ENCODE measurements around the gene UNC5B.

UNC5B gene

DNA sequence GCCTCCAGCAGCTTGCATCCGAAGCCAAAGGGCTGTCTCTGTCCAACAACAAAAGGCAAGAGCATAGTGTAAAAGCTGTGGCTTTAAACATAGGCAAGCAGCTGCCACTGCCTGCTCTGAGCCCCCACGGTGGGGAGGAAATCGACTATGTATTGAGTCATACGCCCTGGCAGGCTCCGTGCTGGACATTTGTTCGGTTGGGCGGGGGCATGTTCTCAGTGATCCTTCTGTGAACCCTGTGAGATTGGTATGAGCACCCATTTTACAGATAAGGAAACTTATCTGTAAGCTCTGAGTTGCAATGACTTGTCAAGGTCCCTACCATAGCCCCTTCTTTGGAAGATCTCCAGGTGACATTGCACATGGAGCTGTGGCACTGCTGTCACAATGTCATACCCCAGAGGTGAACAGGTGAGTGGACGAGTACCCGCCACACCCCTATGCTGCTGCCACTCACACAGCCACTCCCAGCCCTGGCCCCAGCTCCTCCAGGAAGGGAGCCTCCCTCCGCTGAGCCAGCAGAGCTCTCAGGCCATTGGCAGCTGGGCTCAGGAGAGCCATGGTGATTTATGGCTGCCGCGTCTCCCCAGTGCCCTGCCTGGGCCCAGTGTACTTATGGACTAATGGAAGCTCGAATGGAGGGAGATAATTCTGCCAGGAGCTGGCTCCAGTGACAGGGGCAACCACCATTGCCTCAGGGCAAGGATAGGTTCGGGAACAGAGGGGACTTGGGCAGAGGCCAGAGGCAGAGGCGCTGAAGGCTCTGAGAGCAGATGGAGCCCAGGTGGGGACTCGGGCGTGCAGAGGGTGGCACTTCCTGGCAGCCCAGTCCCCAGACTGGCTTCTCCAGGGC is 43.7 kb downstream of the UNC5B start:
- Histone ChIP-seq H3K27me3 (ENCODE audit: insufficient read depth, poor library complexity, severe bottlenecking) (no peaks in the 10 kb centered on the region), H3K9me3 (ENCODE audit: severe bottlenecking) (no peaks in the 10 kb centered on the region), H3K4me3 (ENCODE audit: severe bottlenecking) (no peak overlapping the region), H3K4me1 (ENCODE audit: insufficient read depth, poor library complexity, severe bottlenecking) (peaks cover 35% of the 10 kb centered on the region), H3K27ac (ENCODE audit: poor library complexity, severe bottlenecking) (peak overlapping the region; percentile 37), H3K36me3 (ENCODE audit: low read depth) (no peaks in the 10 kb centered on the region)
- DNase-seq (ENCODE audit: low spot score) = peak; percentile 83
- ATAC-seq (ENCODE audit: low read depth) = peak; percentile 81
- TF ChIP-seq CTCF (IDR thresholded peaks at IDR 0.05; ENCODE audit: poor library complexity, severe bottlenecking) = no peak

- no peak overlapping the region for H3K4me3 ChIP-seq (ENCODE audit: severe bottlenecking)
- no peak for TF ChIP-seq CTCF (IDR thresholded peaks at IDR 0.05; ENCODE audit: poor library complexity, severe bottlenecking)
- no peak for DNase-seq (ENCODE audit: low spot score)
- H3K27ac ChIP-seq (ENCODE audit: poor library complexity, severe bottlenecking) = peak overlapping the region; percentile 37
- no peak for ATAC-seq (ENCODE audit: low read depth)
- peaks cover 38% of the 10 kb centered on the region for H3K4me1 ChIP-seq (ENCODE audit: insufficient read depth, poor library complexity, severe bottlenecking)
- no peaks in the 10 kb centered on the region for H3K36me3 ChIP-seq (ENCODE audit: low read depth)
- H3K9me3 ChIP-seq (ENCODE audit: severe bottlenecking) = no peaks in the 10 kb centered on the region
- H3K27me3 ChIP-seq (ENCODE audit: insufficient read depth, poor library complexity, severe bottlenecking) = no peaks in the 10 kb centered on the region
Observed at GRCh38 chr10:71256661-71257318, 44.4 kb downstream of the UNC5B start.

- H3K4me3 ChIP-seq (ENCODE audit: severe bottlenecking) = no peak overlapping the region
- H3K36me3 ChIP-seq (ENCODE audit: low read depth) = no peaks in the 10 kb centered on the region
- no peak overlapping the region for H3K27ac ChIP-seq (ENCODE audit: poor library complexity, severe bottlenecking)
- H3K4me1 ChIP-seq (ENCODE audit: insufficient read depth, poor library complexity, severe bottlenecking) = peaks cover 38% of the 10 kb centered on the region
- DNase-seq (ENCODE audit: low spot score) (no peak), ATAC-seq (ENCODE audit: low read depth) (no peak)
- H3K9me3 ChIP-seq (ENCODE audit: severe bottlenecking) = no peaks in the 10 kb centered on the region
- H3K27me3 ChIP-seq (ENCODE audit: insufficient read depth, poor library complexity, severe bottlenecking) = no peaks in the 10 kb centered on the region
- TF ChIP-seq CTCF (IDR thresholded peaks at IDR 0.05; ENCODE audit: poor library complexity, severe bottlenecking) = no peak
Observed at GRCh38 chr10:71257319-71257997, 45.1 kb downstream of the UNC5B start.

GRCh38 chr10:71258046-71258445 is 45.7 kb downstream of the UNC5B start:
- H3K27ac ChIP-seq (ENCODE audit: poor library complexity, severe bottlenecking) = no peak overlapping the region
- peaks cover 38% of the 10 kb centered on the region for H3K4me1 ChIP-seq (ENCODE audit: insufficient read depth, poor library complexity, severe bottlenecking)
- no peaks in the 10 kb centered on the region for H3K27me3 ChIP-seq (ENCODE audit: insufficient read depth, poor library complexity, severe bottlenecking)

More at GRCh38 chr10:71258046-71258445, 45.7 kb downstream of the UNC5B start:
- Histone ChIP-seq H3K9me3 (ENCODE audit: severe bottlenecking) (no peaks in the 10 kb centered on the region), H3K36me3 (ENCODE audit: low read depth) (no peaks in the 10 kb centered on the region), H3K4me3 (ENCODE audit: severe bottlenecking) (no peak overlapping the region)
- ATAC-seq (ENCODE audit: low read depth) (no peak), DNase-seq (ENCODE audit: low spot score) (no peak)
- TF ChIP-seq CTCF (IDR thresholded peaks at IDR 0.05; ENCODE audit: poor library complexity, severe bottlenecking) = no peak

Data from RWPE2 (cell line).